HG03442 (cell line): Measurements from ENCODE around the gene SYNM.
A peak's percentile ranks its signal among the peaks of the same experiment; 100 is the strongest.
"Not testable (repeated sequence)": the region's sequence is repeated elsewhere in the genome, so short reads cannot be mapped to it uniquely, and the experiment has no call there.

ENCODE experiments used
- ATAC-seq: cut with Tn5 transposase; IDR thresholded peaks from one replicate; pipeline ENCODE4 v1.9.1; 2021; ENCODE audit warnings: mild to moderate bottlenecking, moderate library complexity; ENCODE audit not compliant: unreplicated experiment

SYNM gene

GRCh38 chr15:99105514-99106341 is 848 bp downstream of the SYNM start:
- peak; percentile 41 for ATAC-seq

GRCh38 chr15:99106417-99107220 is 1.7 kb downstream of the SYNM start:
- no peak for ATAC-seq

- no peak for ATAC-seq
Observed at GRCh38 chr15:99108993-99109392, 4.1 kb downstream of the SYNM start.

- no peak for ATAC-seq
Observed at GRCh38 chr15:99109555-99110021, 4.7 kb downstream of the SYNM start.

- no peak for ATAC-seq
Observed at GRCh38 chr15:99110093-99110492, 5.2 kb downstream of the SYNM start.

GRCh38 chr15:99110581-99111320 is 5.9 kb downstream of the SYNM start:
- ATAC-seq: no peak

- not testable (repeated sequence) for ATAC-seq
Observed at GRCh38 chr15:99111641-99112040, 6.8 kb downstream of the SYNM start.

- ATAC-seq: no peak
Observed at GRCh38 chr15:99113547-99114271, 8.8 kb downstream of the SYNM start.

- ATAC-seq: no peak
Observed at GRCh38 chr15:99114511-99115299, 9.8 kb downstream of the SYNM start.

GRCh38 chr15:99115300-99116215 is 10.7 kb downstream of the SYNM start:
- ATAC-seq: no peak

- ATAC-seq: no peak
Observed at GRCh38 chr15:99117111-99117510, 12.2 kb downstream of the SYNM start.

- no peak for ATAC-seq
Observed at GRCh38 chr15:99117563-99118257, 12.8 kb downstream of the SYNM start.

GRCh38 chr15:99118258-99118632 is 13.4 kb downstream of the SYNM start:
- no peak for ATAC-seq

GRCh38 chr15:99118801-99119546 is 14.1 kb downstream of the SYNM start:
- ATAC-seq: no peak

GRCh38 chr15:99120050-99120777 is 15.3 kb downstream of the SYNM start:
- ATAC-seq: no peak

- no peak for ATAC-seq
Observed at GRCh38 chr15:99121207-99121606, 16.3 kb downstream of the SYNM start.
